Measurements from ENCODE around the gene KCTD2.
A peak's percentile ranks its signal among the peaks of the same experiment; 100 is the strongest.
"Not testable (repeated sequence)": the region's sequence is repeated elsewhere in the genome, so short reads cannot be mapped to it uniquely, and the experiment has no call there.

KCTD2 gene

DNA sequence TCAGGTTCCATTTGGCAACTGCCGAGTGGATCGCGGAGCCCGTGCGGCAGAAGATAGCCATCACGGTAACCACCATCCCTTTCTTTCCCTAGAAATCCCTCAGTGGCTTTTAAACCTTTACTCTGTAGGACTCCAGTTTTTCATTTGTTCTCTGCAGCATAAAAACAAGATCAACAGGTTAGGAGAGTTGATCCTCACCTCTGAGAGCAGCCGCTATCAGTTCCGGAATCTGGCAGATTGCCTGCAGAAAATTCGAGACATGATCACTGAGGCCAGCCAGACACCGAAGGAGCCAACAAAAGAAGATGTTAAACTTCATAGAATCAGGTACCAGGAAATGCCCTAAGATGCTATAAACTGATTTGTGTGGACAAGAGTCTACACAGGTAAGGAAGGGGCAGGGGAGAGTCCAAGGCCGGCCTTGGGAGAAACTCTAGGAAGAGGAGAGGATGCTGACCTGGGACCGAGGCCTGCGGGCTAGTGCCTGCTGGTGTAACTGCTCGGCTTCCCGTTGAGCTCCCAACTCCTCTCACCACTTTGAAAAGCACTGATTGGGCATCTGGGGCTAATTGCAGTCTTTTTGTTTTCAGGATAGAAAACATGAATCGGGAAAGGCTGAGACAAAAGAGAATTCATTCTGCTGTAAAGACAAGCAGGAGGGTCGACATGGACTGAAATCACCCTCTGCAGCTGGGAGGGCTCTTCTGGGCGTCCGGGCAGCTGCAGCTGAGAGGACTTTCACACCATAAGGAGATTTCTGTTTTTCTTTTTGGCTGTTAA, 26.5 kb upstream of the KCTD2 start:
- no peak for DNase-seq

DNA sequence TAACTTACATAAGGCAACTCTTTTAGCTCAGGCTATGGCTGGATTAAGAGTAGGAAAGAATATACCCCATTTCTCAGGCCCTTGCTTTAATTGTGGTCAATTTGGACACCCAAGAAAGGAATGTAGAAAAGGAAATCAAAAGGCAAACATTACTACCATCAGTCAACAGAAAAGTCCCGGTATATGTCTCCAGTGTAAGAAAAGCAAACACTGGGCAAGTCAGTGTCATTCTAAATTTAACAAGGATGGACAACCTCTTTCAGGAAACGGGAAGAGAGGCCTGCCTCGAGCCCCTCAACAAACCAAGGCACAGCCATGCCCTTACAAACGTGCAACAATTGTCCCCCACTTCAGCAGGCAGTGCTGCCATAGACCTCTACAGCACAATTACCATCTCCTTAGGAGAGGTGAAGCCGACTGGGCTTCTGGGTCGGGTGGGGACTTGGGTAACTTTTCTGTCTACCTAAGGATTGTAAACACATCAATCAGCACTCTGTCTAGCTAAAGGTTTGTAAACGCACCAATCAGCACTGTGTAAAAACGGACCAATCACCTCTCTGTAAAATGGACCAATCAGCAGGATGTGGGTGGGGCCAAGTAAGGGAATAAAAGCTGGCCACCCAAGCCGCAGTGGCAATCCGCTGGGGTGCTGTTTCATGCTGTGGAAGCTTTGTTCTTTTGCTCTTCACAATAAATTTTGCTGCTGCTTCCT, 22.2 kb upstream of the KCTD2 start:
- peak; percentile 41 for DNase-seq

DNA sequence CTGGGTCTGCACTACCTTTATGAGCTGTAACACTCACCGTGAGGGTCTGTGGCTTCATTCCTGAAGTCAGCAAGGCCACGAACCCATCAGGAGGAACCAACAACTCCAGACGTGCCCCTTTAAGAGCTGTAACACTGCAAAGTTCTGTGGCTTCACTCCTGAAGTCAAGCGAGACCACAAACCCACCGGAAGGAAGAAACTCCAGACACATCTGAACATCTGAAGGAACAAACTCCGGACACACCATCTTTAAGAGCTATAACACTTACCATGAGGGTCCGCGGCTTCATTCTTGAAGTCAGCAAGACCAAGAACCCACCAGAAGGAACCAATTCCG, 21.7 kb upstream of the KCTD2 start:
- DNase-seq, result not testable (repeated sequence)

DNA sequence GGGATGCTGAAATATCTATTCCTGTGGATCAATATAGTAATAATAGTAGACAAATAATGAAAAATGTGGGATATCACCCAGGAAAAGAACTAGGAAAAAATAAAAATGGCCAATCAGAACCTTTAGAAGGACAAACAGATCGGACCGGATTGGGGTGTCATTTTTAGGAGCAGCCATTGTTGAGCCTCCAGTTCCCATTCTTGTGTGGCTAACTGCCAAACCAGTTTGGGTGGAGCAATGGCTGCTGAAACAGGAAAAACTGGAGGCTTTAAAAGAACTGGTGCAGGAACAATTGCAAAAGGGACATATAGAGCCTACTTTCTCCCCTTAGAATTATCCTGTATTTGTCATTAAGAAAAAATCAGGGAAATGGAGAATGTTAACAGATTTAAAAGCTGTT, 20.4 kb upstream of the KCTD2 start:
- DNase-seq, result not testable (repeated sequence)

DNA sequence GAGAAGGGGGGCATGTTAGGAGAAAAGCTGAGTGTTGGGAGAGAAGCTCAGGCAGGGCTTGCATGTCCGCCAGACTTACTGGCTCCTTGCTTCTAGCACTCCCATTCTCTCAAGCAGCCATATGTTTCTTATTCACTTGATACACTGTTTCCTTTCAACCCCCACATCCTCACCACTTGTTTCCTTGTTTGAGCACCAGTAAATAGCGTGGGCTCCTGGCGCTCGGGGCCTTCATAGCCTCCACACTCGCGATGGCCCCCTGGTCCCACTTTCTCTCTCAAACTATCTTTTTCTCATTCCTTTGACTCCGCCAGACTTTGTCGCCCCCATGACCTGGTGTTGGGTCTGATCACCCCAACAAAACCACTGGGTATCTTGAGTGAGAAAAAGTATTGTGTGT, 16.9 kb upstream of the KCTD2 start:
- DNase-seq, result no peak

DNA sequence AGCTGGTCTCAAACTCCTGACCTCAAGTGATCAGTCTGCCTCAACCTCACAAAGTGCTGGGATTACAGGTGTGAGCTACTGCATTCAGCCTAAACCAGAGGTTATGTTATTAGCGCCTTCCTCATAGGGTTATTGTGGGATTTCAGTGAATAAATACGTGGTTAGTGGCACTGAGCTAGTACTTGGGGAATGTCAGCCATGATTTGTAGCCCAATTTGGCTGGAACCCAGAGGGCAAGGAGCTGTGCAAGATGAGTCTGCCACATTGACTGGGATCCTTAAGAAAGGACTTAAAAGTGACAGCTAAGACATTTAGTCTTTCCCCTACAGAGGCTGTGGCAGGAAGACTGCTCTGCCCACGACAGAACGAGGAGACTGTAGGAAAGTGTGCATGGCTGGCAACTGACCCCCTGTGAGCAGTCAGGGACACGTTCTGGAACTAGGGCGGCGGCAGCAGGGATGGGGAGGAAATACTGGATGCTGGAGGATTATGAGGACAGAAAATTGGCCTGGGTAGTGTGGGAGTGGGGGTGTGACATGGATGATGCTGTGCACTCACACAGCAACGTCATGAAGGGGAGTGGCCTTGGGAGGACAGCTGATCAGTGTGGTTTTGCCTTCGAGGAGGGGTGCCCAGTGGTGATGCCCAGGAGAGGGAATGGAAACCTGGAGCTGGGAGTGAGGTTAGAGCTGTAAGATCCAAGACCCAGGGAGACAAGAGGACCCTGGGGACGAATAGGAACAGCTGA, 14.9 kb upstream of the KCTD2 start:
- peak; percentile 79 for DNase-seq

DNA sequence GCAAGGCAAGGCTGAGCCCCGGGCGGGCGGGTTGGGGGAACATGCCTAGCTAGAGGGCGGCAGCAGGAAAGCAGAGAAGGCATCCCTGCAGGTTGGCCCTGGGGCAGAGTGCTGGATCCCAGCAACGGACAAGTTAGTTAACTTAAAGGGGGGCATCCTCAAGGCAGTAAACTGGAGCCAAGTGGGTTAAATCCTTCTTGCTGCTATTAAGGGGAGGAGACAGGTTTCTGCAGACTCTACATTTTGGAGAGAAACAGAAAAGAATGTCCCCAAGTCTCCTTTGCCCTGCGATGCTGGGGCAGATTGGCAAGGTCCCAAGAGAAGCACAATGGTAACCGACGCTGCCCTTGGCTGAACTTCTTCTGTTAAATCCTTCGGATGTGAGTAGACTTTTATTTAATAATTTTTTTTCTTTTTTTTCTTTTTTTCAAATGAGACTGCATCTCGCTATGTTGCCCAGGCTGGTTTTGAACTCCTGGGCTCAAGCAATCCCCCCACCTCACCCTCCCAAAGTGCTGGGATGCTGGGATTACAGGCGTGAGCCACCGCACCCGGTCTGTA, 14.2 kb upstream of the KCTD2 start:
- DNase-seq, result no peak

DNA sequence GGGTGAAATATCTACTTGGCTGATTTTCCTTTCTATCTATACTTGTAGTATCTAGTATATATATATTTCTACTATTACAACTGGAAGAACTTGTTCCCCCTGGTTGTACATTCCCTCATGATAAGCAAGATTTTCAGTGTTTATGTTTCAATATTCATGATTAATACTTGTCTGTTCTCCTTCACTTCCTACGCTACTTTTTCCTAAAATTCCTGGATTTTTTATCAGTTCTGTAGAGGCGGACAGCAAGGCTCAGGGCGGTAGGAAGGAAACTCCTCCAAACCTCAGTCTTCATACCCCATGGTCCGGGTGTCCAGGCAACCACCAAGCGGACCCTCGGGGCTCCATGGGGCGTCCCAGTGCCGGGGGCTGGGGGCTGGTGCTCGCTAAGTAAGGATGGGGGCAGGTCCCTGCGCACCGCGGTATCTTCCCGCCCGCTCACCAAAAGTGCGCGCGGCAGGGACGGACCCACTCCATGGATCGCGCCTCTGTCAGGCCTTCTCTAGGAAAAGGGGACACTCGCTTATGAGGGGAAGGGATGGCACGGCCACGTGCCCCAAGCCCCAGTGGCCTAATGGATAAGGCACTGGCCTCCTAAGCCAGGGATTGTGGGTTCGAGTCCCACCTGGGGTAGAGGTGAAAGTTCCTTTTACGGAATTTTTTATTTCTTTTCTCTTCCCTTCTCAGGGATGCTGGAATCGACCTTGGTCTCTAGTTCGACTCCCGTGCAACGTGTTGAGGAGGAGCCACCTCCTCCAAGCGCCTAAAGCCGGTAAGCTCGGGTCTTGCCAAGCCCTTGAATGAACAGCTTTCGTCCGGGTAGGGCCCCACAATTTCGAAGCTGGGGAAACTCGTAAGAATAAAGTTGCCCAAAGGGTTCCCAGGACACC, 13.4 kb upstream of the KCTD2 start:
- DNase-seq, result peak; percentile 84

DNA sequence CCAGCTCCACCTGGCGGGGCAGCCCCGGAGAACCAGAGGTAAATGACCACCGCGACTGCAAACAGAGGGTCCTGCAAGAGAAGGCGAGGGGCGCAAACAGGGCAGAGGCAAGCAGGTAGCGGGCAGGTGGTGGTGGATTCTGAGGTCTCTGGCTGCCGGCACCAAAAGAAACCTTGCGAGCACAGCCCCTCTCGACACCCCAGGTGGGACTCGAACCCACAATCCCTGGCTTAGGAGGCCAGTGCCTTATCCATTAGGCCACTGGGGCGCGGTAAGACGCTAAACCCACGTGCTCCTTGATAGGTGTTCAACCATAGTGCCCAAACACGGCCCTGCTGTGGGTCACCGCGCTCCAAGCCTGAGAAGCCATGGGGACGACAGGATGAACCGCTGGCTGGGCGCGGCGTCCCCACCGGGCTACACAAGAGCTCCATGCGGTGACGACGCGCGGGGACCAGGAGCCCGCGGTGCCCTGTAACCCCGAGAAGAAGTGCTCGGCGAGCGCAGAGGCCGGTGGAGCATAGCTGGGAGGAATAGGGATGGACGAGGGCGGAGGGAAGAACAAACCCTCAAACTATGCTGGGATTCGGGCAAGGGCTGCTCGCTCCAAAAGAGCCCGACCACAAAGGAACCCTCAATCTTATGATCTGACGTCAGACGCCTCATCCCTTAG, 12.7 kb upstream of the KCTD2 start:
- DNase-seq, result peak; percentile 81

DNA sequence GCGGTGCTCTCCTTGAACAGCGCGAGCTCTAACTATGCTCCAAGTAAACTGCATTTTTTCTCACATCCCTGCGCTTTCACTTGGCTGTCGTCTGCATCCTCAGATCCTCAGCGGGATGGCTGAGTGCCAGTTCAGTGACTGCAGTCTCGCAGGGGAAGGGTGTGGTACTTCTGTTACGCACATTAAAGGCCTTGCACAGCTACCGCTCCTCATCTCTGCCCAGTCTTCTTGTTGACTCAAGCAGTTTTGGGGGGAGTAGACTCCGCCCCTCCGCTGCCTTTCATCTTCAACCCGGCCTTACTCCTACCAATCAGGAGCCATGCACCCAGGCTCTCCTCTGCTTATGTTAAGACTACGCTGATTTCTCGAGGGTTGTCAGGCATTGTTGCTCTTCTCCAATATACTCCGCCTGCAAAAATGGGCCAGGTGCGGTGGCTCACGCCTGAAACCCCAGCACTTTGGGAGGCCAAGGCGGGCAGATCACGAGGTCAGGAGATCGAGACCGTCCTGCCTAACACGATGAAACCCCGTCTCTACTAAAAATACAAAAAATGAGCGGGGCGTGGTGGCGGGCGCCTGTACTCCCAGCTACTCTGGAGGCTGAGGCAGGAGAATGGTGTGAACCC, 10.3 kb upstream of the KCTD2 start:
- peak; percentile 96 for DNase-seq

DNA sequence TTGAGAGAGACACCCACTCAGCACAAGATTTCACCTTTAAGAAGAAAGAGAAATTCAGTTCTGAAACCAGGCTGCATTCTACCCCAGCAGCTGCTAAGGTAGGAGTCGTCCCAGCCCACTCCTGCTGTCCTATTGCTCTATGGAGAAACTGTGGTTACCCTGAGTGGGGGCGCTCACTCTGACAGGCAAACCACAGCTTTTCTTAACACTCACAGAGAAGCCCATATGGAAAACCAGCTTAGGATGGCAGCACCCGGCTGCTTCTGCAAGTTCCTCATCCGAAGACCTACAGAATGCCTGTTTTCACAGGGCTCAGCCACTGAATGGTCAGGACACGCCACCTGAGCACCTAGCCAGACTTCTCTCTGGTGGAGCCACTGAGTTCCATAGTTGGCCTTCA, 7.8 kb upstream of the KCTD2 start:
- no peak for DNase-seq

DNA sequence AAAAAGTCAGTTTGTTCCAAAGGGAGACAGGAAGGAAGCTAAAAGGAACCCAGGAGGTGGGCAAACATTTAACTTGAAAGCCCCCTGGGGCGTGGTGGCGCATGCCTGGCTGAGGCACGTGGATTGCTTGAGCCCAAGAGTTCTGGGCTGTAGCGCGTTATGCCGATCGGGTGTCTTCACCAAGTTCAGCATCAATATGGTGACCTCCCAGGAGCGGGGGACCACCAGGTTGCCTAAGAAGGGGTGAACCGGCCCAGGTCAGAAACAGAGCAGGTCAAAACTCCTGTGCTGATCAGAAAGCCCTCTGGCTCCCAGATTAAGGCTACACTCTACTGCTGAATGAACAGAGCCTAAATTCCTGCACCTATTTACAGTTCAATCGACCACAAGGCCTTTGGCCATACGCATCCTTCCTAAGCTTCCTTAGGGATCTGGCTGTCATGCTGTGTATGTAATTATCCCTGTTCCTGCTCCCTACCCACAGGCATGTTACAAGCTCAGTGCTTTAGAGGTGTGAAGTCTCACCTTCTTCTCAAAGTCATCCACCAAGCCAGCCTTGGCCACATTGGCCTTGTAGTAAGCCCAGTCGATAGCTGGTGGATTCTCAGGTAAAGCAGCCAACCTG, 5.3 kb upstream of the KCTD2 start:
- no peak for DNase-seq

DNA sequence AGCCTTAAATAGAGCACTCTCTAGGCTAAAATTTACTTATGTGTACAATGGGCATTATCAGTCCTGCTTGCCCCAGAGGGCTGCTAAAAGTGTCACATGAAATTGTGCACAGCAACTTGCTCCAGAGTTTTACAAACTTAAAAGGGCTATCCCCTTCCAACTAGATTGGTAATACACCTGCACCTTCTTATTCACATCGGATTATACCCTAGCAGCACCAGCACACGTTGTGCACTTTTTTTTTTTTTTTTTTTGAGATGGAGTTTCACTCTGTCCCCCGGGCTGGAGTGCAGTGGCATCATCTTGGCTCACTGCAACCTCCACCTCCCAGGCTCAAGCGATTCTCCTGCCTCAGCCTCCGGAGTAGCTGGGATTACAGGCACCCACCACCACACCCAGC, 3.2 kb upstream of the KCTD2 start:
- DNase-seq, result not testable (repeated sequence)

DNA sequence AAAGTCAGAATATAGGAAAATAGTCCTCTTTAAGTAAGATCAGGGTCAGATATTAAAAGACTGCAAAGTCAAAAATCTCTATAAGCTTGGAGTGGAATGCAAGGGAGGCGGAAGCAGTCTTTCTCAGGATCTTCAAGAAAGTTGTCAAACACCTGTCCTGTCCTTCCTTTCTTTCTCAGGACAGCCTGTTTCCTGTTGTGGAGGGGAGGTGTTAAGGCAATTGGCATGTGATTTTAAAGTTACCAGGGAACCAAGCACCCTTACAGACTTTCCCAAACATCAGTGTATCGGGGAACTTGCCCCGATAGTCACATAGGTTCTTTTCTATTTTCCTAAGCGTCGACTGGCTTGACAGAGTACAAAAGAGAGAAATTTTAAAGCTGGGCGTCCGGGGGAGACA, 2.3 kb upstream of the KCTD2 start:
- DNase-seq, result no peak

DNA sequence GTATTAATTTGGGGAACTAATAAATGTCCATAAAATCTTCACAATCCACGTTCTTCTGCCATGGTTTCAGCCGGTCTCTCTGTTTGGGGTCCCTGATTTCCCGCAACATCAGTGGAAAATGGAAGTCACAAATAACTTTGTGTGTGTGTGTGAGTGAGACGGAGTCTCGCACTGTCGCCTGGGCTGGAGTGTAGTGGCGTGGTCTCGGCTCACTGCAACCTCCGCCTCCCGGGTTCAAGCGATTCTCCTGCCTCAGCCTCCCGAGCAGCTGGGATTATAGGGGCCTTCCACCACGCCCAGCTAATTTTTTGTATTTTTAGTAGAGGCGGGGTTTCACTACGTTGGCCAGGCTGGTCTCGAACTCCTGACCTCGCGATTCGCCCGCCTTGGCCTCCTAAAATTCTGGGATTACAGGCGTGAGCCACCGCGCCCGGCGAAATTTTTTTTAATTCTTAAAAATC, 1.0 kb upstream of the KCTD2 start:
- not testable (repeated sequence) for DNase-seq

DNA sequence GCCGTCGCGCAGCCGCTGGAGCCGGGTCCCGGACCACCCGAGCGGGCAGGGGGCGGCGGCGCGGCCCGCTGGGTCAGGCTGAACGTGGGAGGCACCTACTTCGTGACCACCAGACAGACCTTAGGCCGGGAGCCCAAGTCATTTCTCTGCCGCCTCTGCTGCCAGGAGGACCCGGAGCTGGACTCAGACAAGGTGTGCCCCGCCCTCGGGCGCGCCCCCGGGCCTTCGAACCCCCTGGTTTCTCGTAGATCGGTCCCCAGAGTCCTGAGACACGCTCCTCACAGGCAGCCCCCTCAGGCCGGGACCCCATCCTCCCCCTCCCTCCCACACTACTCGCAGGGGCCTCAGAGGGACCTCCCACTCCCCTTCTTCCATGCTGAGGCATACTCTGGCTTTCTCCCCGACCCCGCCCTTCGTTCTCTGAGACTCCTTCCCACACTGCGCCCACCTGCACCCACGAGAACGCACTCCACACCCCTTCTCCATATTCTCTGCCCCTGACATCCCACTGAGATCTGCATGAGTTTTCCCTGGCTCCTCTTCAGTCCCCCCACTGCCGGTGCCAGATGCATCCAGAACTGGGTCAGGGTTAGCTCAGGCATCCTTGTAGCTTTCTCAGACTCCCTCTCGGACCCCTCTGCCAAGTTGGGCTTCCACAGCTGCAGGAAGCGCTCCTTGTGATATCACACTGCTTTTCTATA, 523 bp downstream of the KCTD2 start:
- peak; percentile 47 for DNase-seq

DNA sequence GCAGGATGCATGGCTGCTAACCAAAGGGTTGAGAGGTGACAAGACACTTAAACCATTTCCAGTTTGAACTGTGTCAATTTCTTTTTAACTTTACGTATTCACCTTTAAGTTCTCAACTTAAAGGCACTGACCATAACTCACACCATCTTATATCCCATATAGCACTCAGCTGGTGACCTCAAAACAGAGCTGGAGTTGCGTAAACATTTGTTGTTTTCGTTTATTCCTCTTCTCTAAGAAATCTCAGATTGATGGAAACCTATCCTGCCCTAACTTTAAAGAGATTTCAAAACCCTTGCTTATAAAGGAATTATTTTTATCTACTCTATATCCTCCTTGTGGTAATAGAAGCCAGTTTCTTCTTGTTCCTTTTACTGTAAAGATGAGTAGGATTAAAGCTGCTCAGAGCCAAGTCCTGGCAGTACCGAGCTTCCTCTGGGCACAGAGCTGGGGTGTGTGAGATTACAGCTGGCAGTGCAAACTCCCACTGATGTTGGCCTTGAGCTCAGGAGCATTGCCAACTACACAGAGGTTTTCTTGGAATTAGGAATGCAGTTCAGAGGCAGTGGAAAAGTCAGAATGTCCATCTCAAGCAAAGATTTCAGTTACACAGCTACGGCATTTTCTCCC, 1.3 kb downstream of the KCTD2 start:
- no peak for DNase-seq

DNA sequence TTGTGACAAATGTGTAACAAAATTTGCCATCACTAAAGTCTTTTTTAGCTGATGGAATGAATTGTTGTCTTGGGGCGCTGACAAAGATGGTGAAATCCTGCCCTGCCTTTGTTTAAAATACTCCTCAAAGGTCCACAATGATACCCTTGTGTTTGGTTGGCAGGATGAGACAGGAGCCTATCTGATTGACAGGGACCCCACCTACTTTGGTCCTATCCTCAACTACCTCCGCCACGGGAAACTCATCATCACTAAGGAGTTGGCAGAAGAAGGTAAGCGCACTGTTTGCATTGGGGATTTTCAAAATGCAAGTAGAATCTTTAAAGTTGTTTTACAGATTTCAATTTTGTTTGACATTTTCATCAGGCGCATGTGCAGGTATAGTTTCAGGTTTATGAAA, 2.0 kb downstream of the KCTD2 start:
- DNase-seq, result no peak

DNA sequence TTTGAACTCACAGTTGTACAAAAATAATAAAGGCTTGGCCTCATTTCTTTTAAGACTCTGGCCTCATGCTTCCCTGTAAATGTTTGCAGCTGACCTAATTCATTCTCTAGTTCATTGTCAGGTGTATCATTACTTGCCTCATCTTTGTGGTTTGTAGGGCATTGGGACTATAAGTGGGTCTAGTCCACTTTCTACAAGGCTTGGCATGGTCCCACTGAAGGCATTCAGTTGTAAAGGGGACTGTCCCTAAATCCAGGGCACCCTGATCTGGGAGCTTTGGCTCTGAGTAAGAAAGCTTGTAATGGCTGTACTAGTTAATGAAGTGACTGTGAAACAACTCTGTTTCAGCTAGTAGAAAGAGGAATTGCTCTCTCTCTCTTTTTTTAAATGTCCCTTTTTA, 2.7 kb downstream of the KCTD2 start:
- DNase-seq, result no peak

DNA sequence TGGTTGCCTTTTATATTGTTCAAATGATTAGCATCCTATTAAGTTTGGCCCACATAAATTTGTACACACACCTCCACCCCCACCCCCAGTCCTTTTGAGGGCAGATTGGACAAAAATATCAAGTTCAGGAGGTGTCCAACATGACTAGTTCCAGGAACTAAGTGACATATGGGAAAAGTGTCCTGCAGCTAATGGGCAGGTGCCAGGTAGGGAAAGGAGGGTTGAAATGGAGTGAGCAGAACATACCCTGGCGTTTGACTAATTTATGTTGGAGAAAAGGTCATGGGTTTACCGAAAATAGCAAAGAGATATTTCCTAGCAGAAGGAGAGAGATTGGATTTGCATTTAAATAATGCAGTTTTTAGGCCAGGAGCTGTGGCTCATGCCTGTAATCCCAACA, 4.9 kb downstream of the KCTD2 start:
- no peak for DNase-seq
